Sigmoid colon (tissue), 7 donors: ENCODE results near the gene COL21A1. TPM values are rescaled to one million over a fixed set of nuclear protein-coding genes. Genes with fewer than 3 reads are reported as not detected.

Experiments
- DNase-seq: peaks from one replicate; pipeline ENCODE4 v3.0.0-alpha.2; 2019
- H3K27ac ChIP-seq, 4 donors: fragments of 200-600 bp; sonication (generic); one replicate each; pipeline ENCODE4 v1.5.1; 2016 to 2019; ENCODE audit warnings: mild to moderate bottlenecking in 1 of 4
- H3K27me3 ChIP-seq, 3 donors: fragments of 200-600 bp; sonication (generic); one replicate each; pipeline ENCODE4 v1.5.1; 2019; ENCODE audit warnings: mild to moderate bottlenecking in 1 of 3
- H3K36me3 ChIP-seq, 4 donors: fragments of 200-600 bp; sonication (generic); one replicate each; pipeline ENCODE4 v1.5.1; 2016 to 2019
- H3K4me1 ChIP-seq, 4 donors: fragments of 200-600 bp; sonication (generic); one replicate each; pipeline ENCODE4 v1.5.1; 2017 to 2019
- H3K4me3 ChIP-seq, 4 donors: fragments of 200-600 bp; sonication (generic); one replicate each; pipeline ENCODE4 v1.5.1; 2017 to 2019; ENCODE audit warnings: mild to moderate bottlenecking in 2 of 4, moderate library complexity in 1 of 4
- H3K9me3 ChIP-seq, 4 donors: fragments of 200-600 bp in 3 of 4; sonication (generic) in 3 of 4; one replicate each; pipeline versions ENCODE4 v1.5.1 to v1.6.1; 2013 to 2019
- EP300 ChIP-seq, 4 donors: sonication (generic); formaldehyde crosslinking; IDR thresholded peaks; one replicate each; pipeline ENCODE4 v1.6.1; 2017; ENCODE audit warnings: antibody characterized with exemption in 4 of 4
- POLR2A ChIP-seq, 2 donors: fragments of 450-650 bp; IDR thresholded peaks; one replicate each; pipeline ENCODE4 v1.6.1; 2016; ENCODE audit warnings: antibody characterized with exemption in 2 of 2, mild to moderate bottlenecking in 2 of 2, moderate library complexity in 2 of 2
- POLR2AphosphoS5 ChIP-seq, 4 donors: sonication (generic); formaldehyde crosslinking; IDR thresholded peaks; one replicate each; pipeline ENCODE4 v1.6.1; 2017; ENCODE audit warnings: antibody characterized with exemption in 4 of 4
- WGBS, 2 donors: extraction: QIAGEN DNeasy Blood & Tissue Kit; methylation state at CpG; one replicate each; pipeline ENCODE4 v1.1.7; 2013; 5-methylcytosine and 5-hydroxymethylcytosine counted together
- intact Hi-C: fragments of 100-400 bp; cut with DNase I; formaldehyde crosslinking; loops from one replicate; pipeline ENCODE4 v1.15.1; 2023
- polyA plus RNA-seq, 3 donors: library from polyadenylated mRNA; stranded (reverse); fragments of 200-250 nt; gene quantifications; one replicate each; pipeline ENCODE4 v1.2.3, GENCODE V29; 2013
- total RNA-seq, 4 donors: library from RNA; depleted of rRNA; stranded (reverse); fragments of >200 nt; gene quantifications; one replicate each; pipeline ENCODE4 v1.1.0, GENCODE V29; 2016
- TF ChIP-seq, protein P1 (sequence below), 4 experiments: fragments of 450-650 bp in 3 of 4; fragments of 200-600 bp in 1 of 4; IDR thresholded peaks; one replicate each; pipeline ENCODE4 v1.5.1; 2016 to 2019; ENCODE audit warnings: antibody characterized with exemption in 4 of 4, mild to moderate bottlenecking in 3 of 4, moderate library complexity in 2 of 4
- donor health status: healthy with polysubstance abuse.
- donor health status: Bipolar disorder and iron deficiency.
- donor health status: healthy.

The COL21A1 gene
- total and polyA plus RNA-seq, 7 donors = 1.9 to 110 (median 35.2) TPM; not detected in 2

- DNase-seq = no peak
- WGBS, 2 donors = 70 to 80% methylated on average over 5 of the region's 5 CpGs
- Histone ChIP-seq H3K36me3 (no peaks in the 10 kb centered on the region), H3K4me3 (no peak overlapping the region), H3K27ac (peak overlapping the region; percentile 52 to 80 (median 72)), H3K4me1 (peaks cover 0 to 95% (median 62%) of the 10 kb centered on the region in 4 donors), H3K9me3 (no peaks in the 10 kb centered on the region), H3K27me3 (no peaks in the 10 kb centered on the region)
- TF ChIP-seq POLR2AphosphoS5 (IDR thresholded peaks at IDR 0.05) (no peak), EP300 (IDR thresholded peaks at IDR 0.05) (no peak), POLR2A (IDR thresholded peaks at IDR 0.05) (no peak)
- TF ChIP-seq, protein P1, sequence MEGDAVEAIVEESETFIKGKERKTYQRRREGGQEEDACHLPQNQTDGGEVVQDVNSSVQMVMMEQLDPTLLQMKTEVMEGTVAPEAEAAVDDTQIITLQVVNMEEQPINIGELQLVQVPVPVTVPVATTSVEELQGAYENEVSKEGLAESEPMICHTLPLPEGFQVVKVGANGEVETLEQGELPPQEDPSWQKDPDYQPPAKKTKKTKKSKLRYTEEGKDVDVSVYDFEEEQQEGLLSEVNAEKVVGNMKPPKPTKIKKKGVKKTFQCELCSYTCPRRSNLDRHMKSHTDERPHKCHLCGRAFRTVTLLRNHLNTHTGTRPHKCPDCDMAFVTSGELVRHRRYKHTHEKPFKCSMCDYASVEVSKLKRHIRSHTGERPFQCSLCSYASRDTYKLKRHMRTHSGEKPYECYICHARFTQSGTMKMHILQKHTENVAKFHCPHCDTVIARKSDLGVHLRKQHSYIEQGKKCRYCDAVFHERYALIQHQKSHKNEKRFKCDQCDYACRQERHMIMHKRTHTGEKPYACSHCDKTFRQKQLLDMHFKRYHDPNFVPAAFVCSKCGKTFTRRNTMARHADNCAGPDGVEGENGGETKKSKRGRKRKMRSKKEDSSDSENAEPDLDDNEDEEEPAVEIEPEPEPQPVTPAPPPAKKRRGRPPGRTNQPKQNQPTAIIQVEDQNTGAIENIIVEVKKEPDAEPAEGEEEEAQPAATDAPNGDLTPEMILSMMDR (IDR thresholded peaks at IDR 0.05) = no peak
- intact Hi-C loops = no loop called here
Measured at GRCh38 chr6:56241124-56241802, 6.1 kb downstream of the COL21A1 start.

GRCh38 chr6:56238352-56238751, 9.0 kb downstream of the COL21A1 start:
- WGBS, 2 donors = 74 to 77% methylated on average over 2 of the region's 2 CpGs
- H3K4me1 ChIP-seq = peaks cover 0 to 88% (median 64%) of the 10 kb centered on the region in 4 donors
- H3K27me3 ChIP-seq = no peaks in the 10 kb centered on the region
- intact Hi-C loops = no loop called here
- no peaks in the 10 kb centered on the region for H3K9me3 ChIP-seq
- DNase-seq = no peak
- no peaks in the 10 kb centered on the region for H3K36me3 ChIP-seq
- H3K27ac ChIP-seq = no peak overlapping the region
- TF ChIP-seq POLR2A (IDR thresholded peaks at IDR 0.05) (no peak), POLR2AphosphoS5 (IDR thresholded peaks at IDR 0.05) (no peak), EP300 (IDR thresholded peaks at IDR 0.05) (no peak)
- TF ChIP-seq, protein P1 (IDR thresholded peaks at IDR 0.05) = no peak
- no peak overlapping the region for H3K4me3 ChIP-seq

- Histone ChIP-seq H3K4me3 (no peak overlapping the region), H3K4me1 (peaks cover 0 to 86% (median 65%) of the 10 kb centered on the region in 4 donors), H3K27ac (peak overlapping the region; percentile 52 to 69 (median 61)), H3K9me3 (no peaks in the 10 kb centered on the region), H3K36me3 (no peaks in the 10 kb centered on the region), H3K27me3 (no peaks in the 10 kb centered on the region)
- 63 to 70% methylated on average over 1 of the region's 1 CpG for WGBS, 2 donors
- TF ChIP-seq, protein P1 (IDR thresholded peaks at IDR 0.05) = no peak
- TF ChIP-seq EP300 (IDR thresholded peaks at IDR 0.05) = peak in 1 of 4 donors; percentile 20
- TF ChIP-seq POLR2A (IDR thresholded peaks at IDR 0.05) = no peak
- TF ChIP-seq POLR2AphosphoS5 (IDR thresholded peaks at IDR 0.05) = peak in 3 of 4 donors; percentile 52 to 75 (median 61)
- no peak for DNase-seq
- intact Hi-C loops = no loop called here
Measured at GRCh38 chr6:56235245-56235644, 12.1 kb downstream of the COL21A1 start.

- intact Hi-C loops = no loop called here
- 67 to 68% methylated on average over 2 of the region's 2 CpGs for WGBS, 2 donors
- no peak overlapping the region for H3K4me3 ChIP-seq
Measured at GRCh38 chr6:56232436-56232835, 14.9 kb downstream of the COL21A1 start.

More at GRCh38 chr6:56232436-56232835, 14.9 kb downstream of the COL21A1 start:
- Histone ChIP-seq H3K27ac (peak overlapping the region in 3 of 4 donors; percentile 29 to 58 (median 39)), H3K9me3 (no peaks in the 10 kb centered on the region), H3K4me1 (peaks cover 0 to 64% (median 59%) of the 10 kb centered on the region in 4 donors), H3K27me3 (no peaks in the 10 kb centered on the region), H3K36me3 (no peaks in the 10 kb centered on the region)
- no peak for DNase-seq
- TF ChIP-seq, protein P1 (IDR thresholded peaks at IDR 0.05) = no peak
- peak in 1 of 4 donors; percentile 37 for TF ChIP-seq POLR2AphosphoS5 (IDR thresholded peaks at IDR 0.05)
